ENCODE data around the gene ACOX2. TPM values are rescaled to one million over a fixed set of nuclear protein-coding genes. Genes with fewer than 3 reads are reported as not detected.

The ACOX2 gene
- total RNA-seq, 2 donors from 2014 or later: 19.7 to 42.5 TPM

- WGBS: 70% methylated on average over 4 of the region's 4 CpGs
- Histone ChIP-seq H3K4me1 (replicated peaks) (peaks cover 5% of the 10 kb centered on the region), H3K4me3 (no peak overlapping the region), H3K27ac (no peak overlapping the region), H3K9me3 (no peaks in the 10 kb centered on the region), H3K27me3 (replicated peaks; ENCODE audit: insufficient read depth) (no peaks in the 10 kb centered on the region), H3K36me3 (no peaks in the 10 kb centered on the region)
- TF ChIP-seq CTCF (IDR thresholded peaks at IDR 0.05) (no peak), POLR2AphosphoS5 (IDR thresholded peaks at IDR 0.05) (no peak), POLR2A (IDR thresholded peaks at IDR 0.05) (no peak)
- intact Hi-C loops (cut with DNase I): no loop called here
- DNase-seq (ENCODE audit: low spot score): no peak
Observed at GRCh38 chr3:58462829-58463180, 74.2 kb downstream of the ACOX2 start.

GRCh38 chr3:58459160-58459559, 77.8 kb downstream of the ACOX2 start:
- H3K9me3 ChIP-seq: no peaks in the 10 kb centered on the region
- WGBS: 90% methylated on average over 4 of the region's 4 CpGs
- no peak overlapping the region for H3K27ac ChIP-seq
- TF ChIP-seq POLR2A (IDR thresholded peaks at IDR 0.05) (no peak), CTCF (IDR thresholded peaks at IDR 0.05) (no peak), POLR2AphosphoS5 (IDR thresholded peaks at IDR 0.05) (no peak)
- H3K36me3 ChIP-seq: no peaks in the 10 kb centered on the region
- no peak for DNase-seq (ENCODE audit: low spot score)
- H3K4me1 ChIP-seq (replicated peaks): peaks cover 5% of the 10 kb centered on the region
- intact Hi-C loops (cut with DNase I): no loop called here
- no peaks in the 10 kb centered on the region for H3K27me3 ChIP-seq (replicated peaks; ENCODE audit: insufficient read depth)
- no peak overlapping the region for H3K4me3 ChIP-seq

Other genes starting within 250 kb of the ACOX2 start
- gene RPP14, start 230.9 kb downstream of the ACOX2 start, total RNA-seq: 10 to 100 TPM in 1 of 2 donors, 1 to 10 TPM in 1; 7.1 to 12.5 TPM
- gene HTD2, start 230.7 kb downstream of the ACOX2 start, total RNA-seq: 10 to 100 TPM; 15.4 to 17.1 TPM
- 10 to 100 TPM; 19.6 to 21.8 TPM for gene PXK, start 204.3 kb downstream of the ACOX2 start, total RNA-seq
- gene PDHB, start 103.4 kb downstream of the ACOX2 start, total RNA-seq: 100 to 1,000 TPM in 1 of 2 donors, 10 to 100 TPM in 1; 69.6 to 129 TPM
- 10 to 100 TPM in 1 of 2 donors, 1 to 10 TPM in 1; 7.2 to 14.9 TPM for gene KCTD6, start 45.1 kb downstream of the ACOX2 start, total RNA-seq
- gene FAM107A, start 40.2 kb upstream of the ACOX2 start, total RNA-seq: 10 to 100 TPM; 54.5 to 80.2 TPM
- 10 to 100 TPM in 1 of 2 donors, 1 to 10 TPM in 1; 4.7 to 11.6 TPM for gene FAM3D, start 129.6 kb upstream of the ACOX2 start, total RNA-seq

Data from prostate gland (tissue), 2 donors.